Body of pancreas (tissue), 4 donors: ENCODE measurements around the gene RAB11FIP4.

Source experiments
- CTCF ChIP-seq, 7 experiments: fragments of 450-650 bp in 4 of 7; fragments of 200-600 bp in 3 of 7; sonication (generic) in 3 of 7; IDR thresholded peaks; one replicate each; pipeline ENCODE4 v1.5.1; 2016 to 2019; ENCODE audit warnings: antibody characterized with exemption in 7 of 7
- POLR2A ChIP-seq, 3 donors: fragments of 450-650 bp; IDR thresholded peaks; one replicate each; pipeline ENCODE4 v1.6.1; 2016; ENCODE audit warnings: antibody characterized with exemption in 3 of 3, mild to moderate bottlenecking in 2 of 3

GRCh38 chr17:31491376-31492131, 100.1 kb downstream of the RAB11FIP4 start:
- TF ChIP-seq CTCF (IDR thresholded peaks at IDR 0.05), result no peak
- no peak for TF ChIP-seq POLR2A (IDR thresholded peaks at IDR 0.05)
